ENCODE data around the gene MOCS1.

Gene MOCS1

GRCh38 chr6:39908838-39909583 is 25.3 kb downstream of the MOCS1 start:
- TF ChIP-seq ZFX (IDR thresholded peaks at IDR 0.05; ENCODE audit: borderline replicate concordance): no peak
- TF ChIP-seq CTCF (IDR thresholded peaks at IDR 0.05): no peak
- no peak overlapping the region for H3K27ac ChIP-seq

GRCh38 chr6:39907871-39908575 is 26.2 kb downstream of the MOCS1 start:
- no peak overlapping the region for H3K27ac ChIP-seq
- TF ChIP-seq ZFX (IDR thresholded peaks at IDR 0.05; ENCODE audit: borderline replicate concordance) (no peak), CTCF (IDR thresholded peaks at IDR 0.05) (no peak)

- no peak overlapping the region for H3K27ac ChIP-seq
- TF ChIP-seq ZFX (IDR thresholded peaks at IDR 0.05; ENCODE audit: borderline replicate concordance): no peak
- no peak for TF ChIP-seq CTCF (IDR thresholded peaks at IDR 0.05)
Measured at GRCh38 chr6:39906318-39906761, 27.9 kb downstream of the MOCS1 start.

GRCh38 chr6:39905640-39905975 is 28.7 kb downstream of the MOCS1 start:
- H3K27ac ChIP-seq: no peak overlapping the region
- no peak for TF ChIP-seq ZFX (IDR thresholded peaks at IDR 0.05; ENCODE audit: borderline replicate concordance)
- no peak for TF ChIP-seq CTCF (IDR thresholded peaks at IDR 0.05)

GRCh38 chr6:39904946-39905639 is 29.2 kb downstream of the MOCS1 start:
- TF ChIP-seq CTCF (IDR thresholded peaks at IDR 0.05) (no peak), ZFX (IDR thresholded peaks at IDR 0.05; ENCODE audit: borderline replicate concordance) (no peak)
- H3K27ac ChIP-seq: no peak overlapping the region

- H3K27ac ChIP-seq: no peak overlapping the region
- no peak for TF ChIP-seq CTCF (IDR thresholded peaks at IDR 0.05)
Measured at GRCh38 chr6:39903656-39904055, 30.6 kb downstream of the MOCS1 start.

Data from 22Rv1 (cell line).